ENCODE measurements around the gene LRG1. TPM values are rescaled to one million over a fixed set of nuclear protein-coding genes. Genes with fewer than 3 reads are reported as not detected.

The LRG1 gene
- total and polyA plus RNA-seq, 2 of the 13 experiments (the other 11 are each of a cell fraction or from before 2014, with no cell fraction given), result 12.0 to 39.3 TPM

DNA sequence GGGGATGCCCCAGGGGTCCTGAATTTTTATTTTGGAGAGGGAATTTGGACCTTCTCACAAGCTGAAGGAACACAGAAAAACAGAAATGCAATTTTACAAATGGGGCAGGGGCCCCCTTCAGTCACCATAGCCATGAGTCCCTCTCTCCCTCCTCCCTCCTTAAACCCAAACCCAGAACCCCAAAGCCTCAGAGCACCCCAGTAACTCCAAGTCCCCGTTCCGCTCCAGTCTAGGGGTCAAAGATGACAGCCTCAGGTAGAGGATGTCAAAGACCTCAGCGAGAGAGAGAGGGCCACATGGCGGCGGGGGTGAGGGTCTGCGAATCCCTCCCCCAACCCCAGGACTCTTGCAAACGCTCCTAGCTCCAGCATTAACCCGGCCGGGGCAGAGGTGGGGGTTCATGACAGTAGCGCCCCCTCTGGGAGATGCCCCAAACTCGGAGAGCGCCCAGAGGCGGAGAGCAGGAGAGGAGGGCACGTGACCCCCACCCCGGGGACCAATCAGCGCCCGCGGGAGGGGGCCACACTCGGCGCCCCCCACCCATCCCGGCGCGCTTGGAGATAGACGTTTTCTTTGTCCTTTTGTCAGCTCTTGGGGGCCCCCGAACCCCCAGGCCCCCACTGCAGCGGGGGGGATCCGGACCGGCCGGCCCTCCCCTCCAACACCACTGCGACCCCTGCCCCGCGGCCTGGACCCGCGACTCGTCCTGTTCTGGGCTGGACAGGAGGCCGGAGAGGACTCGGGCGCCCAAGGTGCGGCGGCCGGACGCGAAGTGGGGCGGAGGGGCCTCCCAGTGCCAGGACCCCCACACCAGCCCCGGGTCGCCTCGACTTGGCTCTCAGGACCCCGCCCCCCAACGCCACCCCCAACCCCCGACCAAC lies 40.4 kb upstream of the LRG1 start:
- Histone ChIP-seq H3K4me3 (replicated peaks in 1 of 3; ENCODE audit: insufficient read depth in 1 of 3, low read depth in 2 of 3, low read length in 3 of 3) (peak overlapping the region; percentile 84 to 92 (median 91)), H3K4me2 (ENCODE audit: low read depth, low read length) (peak overlapping the region; percentile 90), H3K36me3 (replicated peaks in 1 of 2; ENCODE audit: control insufficient read depth in 1 of 2, insufficient read depth in 2 of 2, low read length in 2 of 2) (peaks cover 1 to 10% of the 10 kb centered on the region in 2 experiments; a peak in 3 of 5 replicates), H3K79me2 (ENCODE audit: insufficient read depth, low read length) (peaks cover 55% of the 10 kb centered on the region), H3K27ac (ENCODE audit: extremely low read length, insufficient read depth, low read length) (peak overlapping the region; percentile 74), H2AFZ (ENCODE audit: low read length) (no peak overlapping the region), H3K9ac (ENCODE audit: insufficient read depth, low read depth, low read length) (peak overlapping the region; percentile 76), H3K27me3 (ENCODE audit: control insufficient read depth in 1 of 2, insufficient read depth in 2 of 2, low read length in 2 of 2) (no peaks in the 10 kb centered on the region), H3K4me1 (ENCODE audit: insufficient read depth, low read length) (peaks cover 81% of the 10 kb centered on the region), H4K20me1 (ENCODE audit: insufficient read depth, low read length) (peaks cover 39% of the 10 kb centered on the region), H3K9me3 (ENCODE audit: low read length) (no peaks in the 10 kb centered on the region)
- intact Hi-C loops (cut with micrococcal nuclease; ENCODE audit: unreplicated experiment), result no loop called here
- in situ Hi-C loops (cut with HindIII; ENCODE audit: extremely low pct_ligation_motif_present, low pct_unique_long_range_greater_than_20kb), result no loop called here
- DNase-seq (ENCODE audit: low spot score) (no peak), FAIRE-seq (no peak), ATAC-seq (no peak)
- POLR2A ChIA-PET, result interaction anchor here (1.0 to 1.4 kb wide), 2 partner anchors 12 to 41 kb away, joined by 3 read pairs; partner anchors contain the start of gene LRG1
- no TSS peak for BruUV-seq (replicated peaks)
- WGBS (ENCODE audit: low lambda C conversion rate), result 6% methylated on average over 9 of the region's 50 CpGs
- CTCF ChIA-PET (ENCODE audit: low intra/inter-chr PET ratio, low total read pairs), result no interaction called here
- TF ChIP-seq ZBTB3 (CRISPR knock-in tag; IDR thresholded peaks at IDR 0.05; ENCODE audit: borderline replicate concordance, low read depth) (no peak), YY1 (IDR thresholded peaks at IDR 0.05; ENCODE audit: insufficient read depth, insufficient replicate concordance, low read depth, low read length) (no peak), KMT2A (CRISPR knock-in tag; IDR thresholded peaks at IDR 0.05) (peak; percentile 51; the same call in 1 of the 2 replicates), ZNF891 (CRISPR knock-in tag; IDR thresholded peaks at IDR 0.05) (peak; percentile 48; the same call in 1 of the 2 replicates), MXD4 (CRISPR knock-in tag; IDR thresholded peaks at IDR 0.05) (peak; percentile 44; the same call in 1 of the 2 replicates), ZNF10 (CRISPR knock-in tag; IDR thresholded peaks at IDR 0.05; ENCODE audit: borderline replicate concordance, low read depth) (no peak), GFI1 (CRISPR knock-in tag; IDR thresholded peaks at IDR 0.05; ENCODE audit: borderline replicate concordance) (peak; percentile 43; the same call in 1 of the 2 replicates), SP5 (CRISPR knock-in tag; IDR thresholded peaks at IDR 0.05; ENCODE audit: borderline replicate concordance, low read depth) (no peak), HDAC2 (CRISPR knock-in tag; IDR thresholded peaks at IDR 0.05) (no peak), JARID2 (CRISPR knock-in tag; IDR thresholded peaks at IDR 0.05; ENCODE audit: insufficient replicate concordance) (no peak), ZBTB40 (IDR thresholded peaks at IDR 0.05) (no peak), ZBTB40 (CRISPR knock-in tag; IDR thresholded peaks at IDR 0.05) (no peak), XBP1 (CRISPR knock-in tag; IDR thresholded peaks at IDR 0.05) (no peak)
